Prostate gland (tissue), 2 donors: ENCODE data around the gene KCNQ4. TPM values are rescaled to one million over a fixed set of nuclear protein-coding genes. Genes with fewer than 3 reads are reported as not detected.
A peak's percentile ranks its signal among the peaks of the same experiment; 100 is the strongest.

ENCODE experiments used
- DNase-seq: peaks from one replicate; pipeline ENCODE4 v3.0.0-alpha.2; 2019; ENCODE audit warnings: low spot score
- H3K27ac ChIP-seq, 2 donors: fragments of 200-600 bp; sonication (generic); 2 replicates each; pipeline ENCODE4 v1.5.1; 2017 to 2019
- H3K27me3 ChIP-seq: fragments of 200-600 bp; sonication (generic); replicated peaks from 2 replicates; pipeline ENCODE4 v1.5.1; 2019; ENCODE audit not compliant: insufficient read depth
- H3K36me3 ChIP-seq, 2 donors: fragments of 200-600 bp; sonication (generic); 1 replicate in 1 of 2; 2 replicates in 1 of 2; pipeline versions ENCODE4 v1.5.1 to v1.8.1; 2017 to 2019
- H3K4me1 ChIP-seq: fragments of 200-600 bp; sonication (generic); replicated peaks from 2 replicates; pipeline ENCODE4 v1.5.1; 2019
- H3K4me3 ChIP-seq, 2 donors: fragments of 200-600 bp; sonication (generic); 2 replicates each; pipeline ENCODE4 v1.5.1; 2017 to 2019
- H3K9me3 ChIP-seq: fragments of 200-600 bp; sonication (generic); 2 replicates; pipeline ENCODE4 v1.5.1; 2017
- CTCF ChIP-seq, 4 experiments: fragments of 200-600 bp in 2 of 4; fragments of 450-650 bp in 2 of 4; sonication (generic) in 2 of 4; IDR thresholded peaks; 1 replicate in 3 of 4; 2 replicates in 1 of 4; pipeline ENCODE4 v1.5.1; 2016 to 2019; ENCODE audit warnings: antibody characterized with exemption in 4 of 4, mild to moderate bottlenecking in 2 of 4, moderate library complexity in 2 of 4
- POLR2A ChIP-seq: fragments of 450-650 bp; IDR thresholded peaks from one replicate; pipeline ENCODE4 v1.6.1; 2016; ENCODE audit warnings: antibody characterized with exemption, mild to moderate bottlenecking
- POLR2AphosphoS5 ChIP-seq: sonication (generic); formaldehyde crosslinking; IDR thresholded peaks from one replicate; pipeline ENCODE4 v1.6.1; 2017; ENCODE audit warnings: antibody characterized with exemption
- WGBS: methylation state at CpG from one replicate; pipeline ENCODE4 v1.1.5; 2018; 5-methylcytosine and 5-hydroxymethylcytosine counted together
- intact Hi-C: fragments of 100-400 bp; cut with DNase I; formaldehyde crosslinking; loops from one replicate; pipeline ENCODE4 v1.14.2; 2022
- total RNA-seq, 2 donors: library from RNA; depleted of rRNA; stranded (reverse); fragments of >200 nt; gene quantifications; one replicate each; pipeline ENCODE4 v1.1.0, GENCODE V29; 2016

Gene KCNQ4
- total RNA-seq, 2 donors from 2014 or later = 1.8 to 3.1 TPM

GRCh38 chr1:40806731-40807695 is 23.4 kb downstream of the KCNQ4 start:
- peak overlapping the region; percentile 18 to 21 for H3K27ac ChIP-seq
- no peak for DNase-seq
- 68% methylated on average over 20 of the region's 20 CpGs for WGBS
- H3K4me3 ChIP-seq = no peak overlapping the region
- no peaks in the 10 kb centered on the region for H3K4me1 ChIP-seq
- intact Hi-C loops = no loop called here
- no peak for TF ChIP-seq POLR2AphosphoS5
- no peak for TF ChIP-seq CTCF (IDR thresholded peaks at IDR 0.05)
- no peak for TF ChIP-seq POLR2A
- no peaks in the 10 kb centered on the region for H3K27me3 ChIP-seq
- no peaks in the 10 kb centered on the region for H3K9me3 ChIP-seq
- no peaks in the 10 kb centered on the region for H3K36me3 ChIP-seq

DNA sequence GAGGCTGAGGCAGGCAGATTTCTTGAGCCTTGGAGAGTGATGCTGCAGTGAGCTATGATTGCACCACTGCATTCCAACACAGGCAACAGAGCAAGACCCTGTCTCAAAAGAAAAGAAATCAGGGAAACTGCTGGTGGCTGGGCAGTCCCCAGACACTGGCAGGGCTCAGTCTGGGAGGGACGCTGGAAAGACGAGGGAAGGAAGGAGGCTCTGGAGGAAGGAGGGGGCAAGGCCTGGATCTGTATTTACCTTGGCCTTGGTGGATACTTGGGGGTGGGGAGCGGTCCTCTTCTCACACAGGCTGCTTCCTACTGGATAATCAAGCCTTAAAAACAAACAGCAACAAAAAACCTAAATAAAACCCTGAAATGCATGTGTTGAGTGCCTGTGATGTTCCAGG is 24.4 kb downstream of the KCNQ4 start:
- Histone ChIP-seq H3K27me3 (no peaks in the 10 kb centered on the region), H3K27ac (no peak overlapping the region), H3K36me3 (no peaks in the 10 kb centered on the region), H3K4me3 (no peak overlapping the region), H3K9me3 (no peaks in the 10 kb centered on the region), H3K4me1 (no peaks in the 10 kb centered on the region)
- WGBS = 43% methylated on average over 3 of the region's 3 CpGs
- intact Hi-C loops = no loop called here
- no peak for TF ChIP-seq CTCF (IDR thresholded peaks at IDR 0.05)
- TF ChIP-seq POLR2AphosphoS5 = no peak
- TF ChIP-seq POLR2A = no peak
- DNase-seq = no peak

DNA sequence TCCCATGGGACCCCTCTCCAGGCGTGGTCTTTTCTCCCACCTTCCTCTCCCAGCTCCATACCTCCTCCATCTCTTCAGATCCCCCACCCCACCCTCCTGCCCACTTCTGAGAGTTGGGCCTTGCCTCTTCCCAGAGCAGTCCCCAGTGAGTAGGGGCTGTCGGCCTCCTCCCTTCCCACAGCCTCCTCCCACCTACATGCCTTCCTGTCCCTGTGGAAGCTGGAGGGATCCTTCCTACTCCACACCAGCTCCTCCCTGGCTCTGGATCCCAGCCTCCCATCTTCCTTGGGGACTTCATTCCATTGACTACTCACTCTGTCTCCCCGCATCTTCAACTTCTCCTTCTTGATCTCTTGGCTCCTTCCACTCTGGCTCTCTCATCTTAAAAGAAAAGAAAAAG is 24.9 kb downstream of the KCNQ4 start:
- TF ChIP-seq POLR2A (no peak), CTCF (IDR thresholded peaks at IDR 0.05) (no peak), POLR2AphosphoS5 (no peak)
- whole genome bisulfite sequencing = 84% methylated on average over 3 of the region's 3 CpGs
- Histone ChIP-seq H3K27me3 (no peaks in the 10 kb centered on the region), H3K36me3 (no peaks in the 10 kb centered on the region), H3K9me3 (no peaks in the 10 kb centered on the region), H3K4me1 (no peaks in the 10 kb centered on the region), H3K4me3 (no peak overlapping the region), H3K27ac (no peak overlapping the region)
- intact Hi-C loops = no loop called here
- DNase-seq = no peak

DNA sequence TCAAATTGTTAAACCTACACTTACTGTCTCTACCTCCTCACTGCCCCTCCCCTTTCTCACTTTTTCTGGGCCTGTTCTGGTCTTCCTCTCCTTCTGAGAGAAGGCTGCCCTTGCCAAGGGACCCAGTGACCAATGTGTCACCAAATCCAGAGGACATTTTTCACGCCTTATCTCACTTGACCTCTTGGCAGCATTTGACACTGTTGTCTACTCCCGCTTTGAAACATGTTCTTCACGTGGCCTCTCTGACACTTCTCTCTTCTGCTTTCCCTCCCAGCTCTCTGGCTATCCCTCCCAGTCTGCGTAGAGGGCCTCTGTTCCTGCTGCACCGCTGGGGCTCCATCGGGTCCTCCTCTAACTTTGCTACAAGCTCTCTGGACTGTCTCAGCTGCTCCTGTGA is 25.3 kb downstream of the KCNQ4 start:
- H3K27ac ChIP-seq = no peak overlapping the region
- H3K4me3 ChIP-seq = no peak overlapping the region
- TF ChIP-seq POLR2A (no peak), CTCF (IDR thresholded peaks at IDR 0.05) (no peak), POLR2AphosphoS5 (no peak)
- no peaks in the 10 kb centered on the region for H3K36me3 ChIP-seq
- H3K4me1 ChIP-seq = no peaks in the 10 kb centered on the region
- no peak for DNase-seq
- intact Hi-C loops = no loop called here
- WGBS = 87% methylated on average over 6 of the region's 6 CpGs
- H3K9me3 ChIP-seq = no peaks in the 10 kb centered on the region
- H3K27me3 ChIP-seq = no peaks in the 10 kb centered on the region

DNA sequence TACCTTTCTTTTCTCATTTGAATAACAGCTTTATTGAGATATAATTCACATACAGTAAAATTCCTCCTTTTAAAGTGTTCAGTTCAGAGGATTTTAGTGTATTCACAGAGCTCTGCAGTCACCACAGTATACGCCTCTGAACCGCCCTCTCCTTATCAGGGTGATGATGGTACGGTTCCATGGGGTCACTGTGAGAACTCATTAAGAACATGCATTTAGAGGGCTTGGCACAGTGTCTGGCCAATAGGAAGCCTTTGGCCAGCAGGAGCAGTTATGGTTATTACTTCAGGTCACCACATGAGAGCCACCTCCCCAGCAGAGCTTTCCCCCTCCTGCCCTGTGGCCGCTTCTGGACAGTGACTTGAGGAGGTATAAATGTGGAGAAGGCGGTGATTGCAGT is 27.3 kb downstream of the KCNQ4 start:
- TF ChIP-seq POLR2AphosphoS5 (no peak), CTCF (IDR thresholded peaks at IDR 0.05) (no peak), POLR2A (no peak)
- H3K4me3 ChIP-seq = no peak overlapping the region
- no peaks in the 10 kb centered on the region for H3K4me1 ChIP-seq
- DNase-seq = no peak
- no peaks in the 10 kb centered on the region for H3K36me3 ChIP-seq
- no peaks in the 10 kb centered on the region for H3K27me3 ChIP-seq
- WGBS = 84% methylated on average over 5 of the region's 5 CpGs
- H3K9me3 ChIP-seq = no peaks in the 10 kb centered on the region
- H3K27ac ChIP-seq = no peak overlapping the region
- intact Hi-C loops = no loop called here
